ENCODE data around the gene TBL3. TPM values are rescaled to one million over a fixed set of nuclear protein-coding genes. Genes with fewer than 3 reads are reported as not detected.
"Not testable (repeated sequence)": the region's sequence is repeated elsewhere in the genome, so short reads cannot be mapped to it uniquely, and the experiment has no call there.

The TBL3 gene
- total and polyA plus RNA-seq, 3 experiments from 2014 or later = 62.9 to 78.0 (median 74.6) TPM

- Mint-ChIP-seq H3K9me3 (no peaks in the 10 kb centered on the region), H3K27me3 (peaks cover 0 to 1% of the 10 kb centered on the region in 2 donors), H3K36me3 (peaks cover 0 to 37% (median 8%) of the 10 kb centered on the region in 3 donors), H3K27ac (peak overlapping the region in 4 of 8 donors; percentile 68 to 98 (median 80)), H3K4me3 (peak overlapping the region in 6 of 7 donors; percentile 78 to 91 (median 88)), H3K4me1 (peaks cover 34 to 44% (median 39%) of the 10 kb centered on the region in 3 donors)
- no peaks in the 10 kb centered on the region for H3K27me3 ChIP-seq (ENCODE audit: insufficient read depth, low read length, poor library complexity, severe bottlenecking)
- H3K9me3 ChIP-seq (ENCODE audit: low read length) = no peaks in the 10 kb centered on the region
- CTCF ChIA-PET = interaction anchor here (1.0 to 2.6 kb wide), 4 partner anchors 12 to 45 kb away, joined by 4 to 7 read pairs (median 6); partner anchors contain the start of genes MSRB1 and TBL3
- peaks cover 44% of the 10 kb centered on the region for H3K4me1 ChIP-seq (ENCODE audit: insufficient read depth, low read length)
- H3K4me3 ChIP-seq (ENCODE audit: low read length) = peak overlapping the region; percentile 78
- POLR2A ChIA-PET = interaction anchor here (0.8 kb wide), 1 partner anchor 13 kb away, joined by 4 read pairs; the partner anchor contains the start of gene TBL3
- no peak for DNase-seq
- peaks cover 22% of the 10 kb centered on the region for H3K36me3 ChIP-seq (ENCODE audit: insufficient read depth, low read length)
- H3K27ac ChIP-seq (ENCODE audit: low read depth, low read length) = peak overlapping the region; percentile 73
Measured at GRCh38 chr16:1958715-1959268, 13.1 kb upstream of the TBL3 start.

GRCh38 chr16:1959269-1960039 lies 12.4 kb upstream of the TBL3 start, which contains the start of gene NDUFB10:
NDUFB10 (plus strand) TSS chr16:1959538; CDS start chr16:1959625, 87 bp downstream.
- H3K27ac Mint-ChIP-seq = peak within 1 kb of the TSS; percentile 68 to 99 (median 91)
- POLR2A ChIA-PET = interaction anchor here (0.6 to 2.7 kb wide), 3 partner anchors 12 to 30 kb away, joined by 6 to 17 read pairs (median 6); partner anchors contain the start of genes MSRB1 and TBL3
- H3K4me1 Mint-ChIP-seq = peaks cover 38 to 49% (median 43%) of the 10 kb centered on the region in 3 donors
- no peaks in the 10 kb centered on the region for H3K9me3 Mint-ChIP-seq
- peaks cover 48% of the 10 kb centered on the region for H3K4me1 ChIP-seq (ENCODE audit: insufficient read depth, low read length)
- peak within 1 kb of the TSS; percentile 73 for H3K27ac ChIP-seq (ENCODE audit: low read depth, low read length)
- peak within 1 kb of the TSS; percentile 78 to 96 (median 89) for H3K4me3 Mint-ChIP-seq
- H3K4me3 ChIP-seq (ENCODE audit: low read length) = peak within 1 kb of the TSS; percentile 78
- CTCF ChIA-PET = interaction anchor here (0.8 to 2.6 kb wide), 6 partner anchors 9 to 44 kb away, joined by 3 to 7 read pairs (median 4); partner anchors contain the start of genes MSRB1 and TBL3
- peaks cover 0 to 1% of the 10 kb centered on the region in 2 donors for H3K27me3 Mint-ChIP-seq
- H3K36me3 ChIP-seq (ENCODE audit: insufficient read depth, low read length) = peaks cover 24% of the 10 kb centered on the region
- no peaks in the 10 kb centered on the region for H3K27me3 ChIP-seq (ENCODE audit: insufficient read depth, low read length, poor library complexity, severe bottlenecking)
- H3K36me3 Mint-ChIP-seq = peaks cover 0 to 42% (median 8%) of the 10 kb centered on the region in 3 donors
- DNase-seq = peak; percentile 83 to 92 (median 87)
- H3K9me3 ChIP-seq (ENCODE audit: low read length) = no peaks in the 10 kb centered on the region

- no peak for DNase-seq
- POLR2A ChIA-PET = interaction anchor here (0.6 to 2.7 kb wide), 6 partner anchors 9 to 194 kb away, joined by 3 to 17 read pairs (median 5); partner anchors contain the start of genes MSRB1, TBL3 and TRAF7
- CTCF ChIA-PET = interaction anchor here (0.6 to 1.4 kb wide), 5 partner anchors 10 to 237 kb away, joined by 3 to 5 read pairs (median 4); partner anchors contain the start of gene TBL3
- H3K4me1 Mint-ChIP-seq = peaks cover 44 to 57% (median 50%) of the 10 kb centered on the region in 3 donors
- Histone ChIP-seq H3K9me3 (ENCODE audit: low read length) (no peaks in the 10 kb centered on the region), H3K36me3 (ENCODE audit: insufficient read depth, low read length) (peaks cover 24% of the 10 kb centered on the region), H3K27ac (ENCODE audit: low read depth, low read length) (peak overlapping the region; percentile 73), H3K4me1 (ENCODE audit: insufficient read depth, low read length) (peaks cover 55% of the 10 kb centered on the region), H3K4me3 (ENCODE audit: low read length) (peak overlapping the region; percentile 78), H3K27me3 (ENCODE audit: insufficient read depth, low read length, poor library complexity, severe bottlenecking) (no peaks in the 10 kb centered on the region)
- peak overlapping the region; percentile 78 to 96 (median 89) for H3K4me3 Mint-ChIP-seq
- peaks cover 0 to 50% (median 8%) of the 10 kb centered on the region in 3 donors for H3K36me3 Mint-ChIP-seq
- H3K9me3 Mint-ChIP-seq = no peaks in the 10 kb centered on the region
- peak overlapping the region; percentile 63 to 99 (median 91) for H3K27ac Mint-ChIP-seq
- H3K27me3 Mint-ChIP-seq = peaks cover 0 to 1% of the 10 kb centered on the region in 2 donors
Measured at GRCh38 chr16:1960665-1961630, 10.9 kb upstream of the TBL3 start.

GRCh38 chr16:1961651-1962067 lies 10.2 kb upstream of the TBL3 start:
- CTCF ChIA-PET = interaction anchor here (1.2 kb wide), 1 partner anchor 179 kb away, joined by 4 read pairs; no protein-coding TSS in a partner anchor
- H3K27ac ChIP-seq (ENCODE audit: low read depth, low read length) = no peak overlapping the region
- no peak overlapping the region for H3K4me3 ChIP-seq (ENCODE audit: low read length)
- H3K9me3 ChIP-seq (ENCODE audit: low read length) = no peaks in the 10 kb centered on the region
- H3K4me1 ChIP-seq (ENCODE audit: insufficient read depth, low read length) = peaks cover 56% of the 10 kb centered on the region
- H3K27me3 ChIP-seq (ENCODE audit: insufficient read depth, low read length, poor library complexity, severe bottlenecking) = no peaks in the 10 kb centered on the region
- POLR2A ChIA-PET = interaction anchor here (1.7 to 2.7 kb wide), 3 partner anchors 10 to 193 kb away, joined by 6 to 17 read pairs (median 8); partner anchors contain the start of genes MSRB1, TBL3 and TRAF7
- Mint-ChIP-seq H3K9me3 (no peaks in the 10 kb centered on the region), H3K27ac (peak overlapping the region in 7 of 8 donors; percentile 62 to 98 (median 87)), H3K36me3 (peaks cover 0 to 50% (median 8%) of the 10 kb centered on the region in 3 donors), H3K4me3 (peak overlapping the region; percentile 33 to 94 (median 78)), H3K4me1 (peaks cover 45 to 57% (median 50%) of the 10 kb centered on the region in 3 donors), H3K27me3 (peaks cover 0 to 1% of the 10 kb centered on the region in 2 donors)
- H3K36me3 ChIP-seq (ENCODE audit: insufficient read depth, low read length) = peaks cover 24% of the 10 kb centered on the region
- no peak for DNase-seq

GRCh38 chr16:1962161-1963153 lies 9.4 kb upstream of the TBL3 start:
- CTCF ChIA-PET; H3K9me3 Mint-ChIP-seq; H3K9me3 ChIP-seq (ENCODE audit: low read length); DNase-seq; H3K4me3 ChIP-seq (ENCODE audit: low read length); H3K27me3 Mint-ChIP-seq; H3K27me3 ChIP-seq (ENCODE audit: insufficient read depth, low read length, poor library complexity, severe bottlenecking): not testable (repeated sequence)
- peak overlapping the region; percentile 31 for H3K27ac ChIP-seq (ENCODE audit: low read depth, low read length)
- peaks cover 24% of the 10 kb centered on the region for H3K36me3 ChIP-seq (ENCODE audit: insufficient read depth, low read length)
- peaks cover 56% of the 10 kb centered on the region for H3K4me1 ChIP-seq (ENCODE audit: insufficient read depth, low read length)
- POLR2A ChIA-PET = interaction anchor here (1.4 to 3.2 kb wide), 3 partner anchors 9 to 29 kb away, joined by 3 to 35 read pairs (median 9); partner anchors contain the start of genes MSRB1 and TBL3
- H3K36me3 Mint-ChIP-seq = peaks cover 0 to 50% (median 8%) of the 10 kb centered on the region in 3 donors
- peaks cover 45 to 57% (median 50%) of the 10 kb centered on the region in 3 donors for H3K4me1 Mint-ChIP-seq
- H3K27ac Mint-ChIP-seq = peak overlapping the region; percentile 88 to 99 (median 96)
- H3K4me3 Mint-ChIP-seq = peak overlapping the region; percentile 65 to 99 (median 94)

GRCh38 chr16:1963806-1964505 lies 7.9 kb upstream of the TBL3 start:
- peak overlapping the region; percentile 93 for H3K27ac ChIP-seq (ENCODE audit: low read depth, low read length)
- ChIA-PET CTCF (interaction anchor here (0.9 to 2.9 kb wide), 6 partner anchors 8 to 191 kb away, joined by 3 to 8 read pairs (median 4); partner anchors contain the start of genes NUBP2, SPSB3, TBL3 and TRAF7), POLR2A (interaction anchor here (0.6 to 3.2 kb wide), 26 partner anchors 8 to 789 kb away, joined by 3 to 35 read pairs (median 4); partner anchors contain the start of genes GFER, MLST8, MSRB1 and NUBP2)
- peaks cover 24% of the 10 kb centered on the region for H3K36me3 ChIP-seq (ENCODE audit: insufficient read depth, low read length)
- peak overlapping the region; percentile 88 to 99 (median 96) for H3K27ac Mint-ChIP-seq
- no peaks in the 10 kb centered on the region for H3K9me3 ChIP-seq (ENCODE audit: low read length)
- no peaks in the 10 kb centered on the region for H3K27me3 ChIP-seq (ENCODE audit: insufficient read depth, low read length, poor library complexity, severe bottlenecking)
- H3K36me3 Mint-ChIP-seq = peaks cover 0 to 50% (median 8%) of the 10 kb centered on the region in 3 donors
- H3K4me3 ChIP-seq (ENCODE audit: low read length) = peak overlapping the region; percentile 86
- DNase-seq = peak in 3 of 5 donors; percentile 24 to 66 (median 44)
- H3K4me1 Mint-ChIP-seq = peaks cover 45 to 56% (median 50%) of the 10 kb centered on the region in 3 donors
- H3K4me1 ChIP-seq (ENCODE audit: insufficient read depth, low read length) = peaks cover 53% of the 10 kb centered on the region
- H3K9me3 Mint-ChIP-seq = no peaks in the 10 kb centered on the region
- H3K4me3 Mint-ChIP-seq = peak overlapping the region; percentile 85 to 99 (median 94)
- peaks cover 0 to 1% of the 10 kb centered on the region in 2 donors for H3K27me3 Mint-ChIP-seq

Data from CD8-positive, alpha-beta memory T cell (primary cell).